Keratinocyte (primary cell): ENCODE results near the gene MED27. TPM values are rescaled to one million over a fixed set of nuclear protein-coding genes. Genes with fewer than 3 reads are reported as not detected.

ENCODE experiments used
- DNase-seq: peaks from one replicate; pipeline ENCODE4 v3.0.0-alpha.2; 2011; ENCODE audit warnings: low read depth, missing footprints, low spot score
- FAIRE-seq: peaks from 2 replicates; lab custom pipeline; 2011; peaks lifted over from hg19 to GRCh38; lab: Jason Lieb, UNC
- H2AFZ ChIP-seq: 2 replicates; pipeline ENCODE4 v1.6.0; 2012; ENCODE audit warnings: low read length, control low read depth, inconsistent platforms; ENCODE audit not compliant: control insufficient read depth
- H3K27ac ChIP-seq: 2 replicates; pipeline ENCODE4 v1.5.1; 2011; ENCODE audit warnings: low read length; ENCODE audit not compliant: control insufficient read depth, insufficient read depth
- H3K27me3 ChIP-seq: 3 replicates; pipeline ENCODE4 v1.6.0; 2011; ENCODE audit warnings: low read length; ENCODE audit not compliant: control insufficient read depth, insufficient read depth; ENCODE audit errors: extremely low read depth
- H3K36me3 ChIP-seq, 2 experiments: 2 replicates in 1 of 2; 3 replicates in 1 of 2; pipeline ENCODE4 v1.5.1; 2011; ENCODE audit warnings: low read length in 2 of 2, mild to moderate bottlenecking in 1 of 2; ENCODE audit not compliant: control insufficient read depth in 2 of 2, insufficient read depth in 2 of 2; ENCODE audit errors: extremely low read depth in 1 of 2
- H3K4me1 ChIP-seq: 3 replicates; pipeline ENCODE4 v1.5.1; 2011; ENCODE audit warnings: low read length; ENCODE audit not compliant: control insufficient read depth, insufficient read depth; ENCODE audit errors: extremely low read depth
- H3K4me2 ChIP-seq: 3 replicates; pipeline ENCODE4 v1.6.0; 2011; ENCODE audit warnings: low read depth, low read length; ENCODE audit not compliant: control insufficient read depth, insufficient read depth; ENCODE audit errors: extremely low read depth
- H3K4me3 ChIP-seq, 3 experiments: fragments of 200-600 bp in 1 of 3; sonication (generic) in 1 of 3; 2 replicates in 2 of 3; 3 replicates in 1 of 3; pipeline ENCODE4 v1.5.1; 2011 to 2016; ENCODE audit warnings: low read length in 3 of 3, mild to moderate bottlenecking in 3 of 3, control low read depth in 2 of 3, inconsistent platforms in 1 of 3, low read depth in 1 of 3, mixed read lengths in 1 of 3, mixed run types in 1 of 3, moderate library complexity in 1 of 3; ENCODE audit not compliant: control insufficient read depth in 2 of 3, insufficient read depth in 2 of 3; ENCODE audit errors: extremely low read depth in 1 of 3
- H3K79me2 ChIP-seq: 2 replicates; pipeline ENCODE4 v1.6.0; 2012; ENCODE audit warnings: low read length; ENCODE audit not compliant: control insufficient read depth, insufficient read depth
- H3K9ac ChIP-seq: 3 replicates; pipeline ENCODE4 v1.6.0; 2011; ENCODE audit warnings: low read length; ENCODE audit not compliant: control insufficient read depth, insufficient read depth; ENCODE audit errors: extremely low read depth
- H3K9me1 ChIP-seq: 3 replicates; pipeline ENCODE4 v1.6.0; 2011; ENCODE audit warnings: low read length; ENCODE audit not compliant: control insufficient read depth, insufficient read depth; ENCODE audit errors: extremely low read depth
- H3K9me3 ChIP-seq: 2 replicates; pipeline ENCODE4 v1.5.1; 2012; ENCODE audit warnings: low read depth, low read length; ENCODE audit not compliant: control insufficient read depth
- H4K20me1 ChIP-seq: 3 replicates; pipeline ENCODE4 v1.6.0; 2011; ENCODE audit warnings: low read length; ENCODE audit not compliant: control insufficient read depth, insufficient read depth; ENCODE audit errors: extremely low read depth
- EZH2 ChIP-seq: IDR thresholded peaks from one replicate; pipeline ENCODE4 v1.6.1; 2012; ENCODE audit warnings: inconsistent platforms, mild to moderate bottlenecking, low read length, moderate library complexity
- dilution Hi-C: fragments of 300-500 bp; cut with MboI; formaldehyde crosslinking; loops from one replicate; pipeline ENCODE4 v1.7.0; 2020; ENCODE audit warnings: low sequenced_read_pairs; ENCODE audit not compliant: extremely low pct_ligation_motif_present
- polyA plus RNA-seq, 5 experiments: library from polyadenylated mRNA; depleted of rRNA in 3 of 5; stranded (reverse) in 3 of 5; stranded (forward) in 1 of 5; unstranded in 1 of 5; fragments of >200 nt; gene quantifications; 1 replicate in 1 of 5; 2 replicates in 3 of 5; 3 replicates in 1 of 5; pipeline versions ENCODE4 v1.2.1 to v1.2.3, GENCODE V29; 2011 to 2012; ENCODE audit warnings: missing spikeins in 2 of 5, low read depth in 1 of 5, low replicate concordance in 1 of 5
- TF ChIP-seq, protein P1 (sequence below), 3 experiments: IDR thresholded peaks in 1 of 3; conservative IDR thresholded peaks in 1 of 3; optimal IDR thresholded peaks in 1 of 3; 2 replicates in 2 of 3; 3 replicates in 1 of 3; pipeline versions ENCODE3 to v1.5.1; 2011; ENCODE audit warnings: low read length in 3 of 3, mild to moderate bottlenecking in 3 of 3, moderate library complexity in 2 of 3, control low read depth in 1 of 3, inconsistent platforms in 1 of 3; ENCODE audit not compliant: insufficient read depth in 2 of 3; ENCODE audit errors: extremely low read depth in 1 of 3

MED27 gene
- polyA plus RNA-seq, 1 donor (not counting 4 experiments of a cell fraction or from before 2014, with no cell fraction given) = 39.0 TPM

DNA sequence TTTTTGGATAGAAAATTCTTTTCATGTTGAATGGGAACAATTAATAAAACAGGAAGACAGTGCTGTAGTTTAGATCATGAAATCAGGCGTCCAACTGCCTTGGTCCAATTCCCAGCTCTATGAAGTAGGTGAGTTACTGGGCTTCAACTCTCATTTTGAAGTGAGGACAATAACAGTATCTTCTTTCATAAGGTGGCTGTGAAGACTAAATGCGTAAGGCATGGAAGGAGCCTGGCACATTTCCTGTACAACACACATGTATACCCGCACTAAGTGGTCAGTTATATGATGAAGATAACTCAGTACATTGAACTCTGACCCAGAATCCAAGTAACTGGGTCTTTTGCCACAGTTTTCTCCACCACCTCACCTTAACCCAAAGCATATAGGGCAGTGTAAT lies 120.6 kb downstream of the MED27 start:
- Histone ChIP-seq H3K4me1 (peaks cover 11% of the 10 kb centered on the region), H3K27ac (no peak overlapping the region), H3K9ac (no peak overlapping the region), H3K4me3 (no peak overlapping the region), H3K27me3 (no peaks in the 10 kb centered on the region), H3K9me1 (peaks cover 2% of the 10 kb centered on the region), H2AFZ (no peak overlapping the region), H3K36me3 (peaks cover 0 to 2% of the 10 kb centered on the region in 2 experiments), H3K4me2 (no peak overlapping the region), H3K79me2 (no peaks in the 10 kb centered on the region), H4K20me1 (peaks cover 2% of the 10 kb centered on the region), H3K9me3 (no peaks in the 10 kb centered on the region)
- TF ChIP-seq, protein P1, sequence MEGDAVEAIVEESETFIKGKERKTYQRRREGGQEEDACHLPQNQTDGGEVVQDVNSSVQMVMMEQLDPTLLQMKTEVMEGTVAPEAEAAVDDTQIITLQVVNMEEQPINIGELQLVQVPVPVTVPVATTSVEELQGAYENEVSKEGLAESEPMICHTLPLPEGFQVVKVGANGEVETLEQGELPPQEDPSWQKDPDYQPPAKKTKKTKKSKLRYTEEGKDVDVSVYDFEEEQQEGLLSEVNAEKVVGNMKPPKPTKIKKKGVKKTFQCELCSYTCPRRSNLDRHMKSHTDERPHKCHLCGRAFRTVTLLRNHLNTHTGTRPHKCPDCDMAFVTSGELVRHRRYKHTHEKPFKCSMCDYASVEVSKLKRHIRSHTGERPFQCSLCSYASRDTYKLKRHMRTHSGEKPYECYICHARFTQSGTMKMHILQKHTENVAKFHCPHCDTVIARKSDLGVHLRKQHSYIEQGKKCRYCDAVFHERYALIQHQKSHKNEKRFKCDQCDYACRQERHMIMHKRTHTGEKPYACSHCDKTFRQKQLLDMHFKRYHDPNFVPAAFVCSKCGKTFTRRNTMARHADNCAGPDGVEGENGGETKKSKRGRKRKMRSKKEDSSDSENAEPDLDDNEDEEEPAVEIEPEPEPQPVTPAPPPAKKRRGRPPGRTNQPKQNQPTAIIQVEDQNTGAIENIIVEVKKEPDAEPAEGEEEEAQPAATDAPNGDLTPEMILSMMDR (optimal IDR thresholded peaks at IDR 0.05 in 1 of 3, IDR thresholded peaks at IDR 0.05 in 1 of 3, conservative IDR thresholded peaks at IDR 0.05 in 1 of 3; ENCODE audit: extremely low read depth in 1 of 3, insufficient read depth in 2 of 3, low read length in 3 of 3) = no peak
- TF ChIP-seq EZH2 = no peak
- FAIRE-seq (no peak), DNase-seq (no peak)
- dilution Hi-C loops = no loop called here

DNA sequence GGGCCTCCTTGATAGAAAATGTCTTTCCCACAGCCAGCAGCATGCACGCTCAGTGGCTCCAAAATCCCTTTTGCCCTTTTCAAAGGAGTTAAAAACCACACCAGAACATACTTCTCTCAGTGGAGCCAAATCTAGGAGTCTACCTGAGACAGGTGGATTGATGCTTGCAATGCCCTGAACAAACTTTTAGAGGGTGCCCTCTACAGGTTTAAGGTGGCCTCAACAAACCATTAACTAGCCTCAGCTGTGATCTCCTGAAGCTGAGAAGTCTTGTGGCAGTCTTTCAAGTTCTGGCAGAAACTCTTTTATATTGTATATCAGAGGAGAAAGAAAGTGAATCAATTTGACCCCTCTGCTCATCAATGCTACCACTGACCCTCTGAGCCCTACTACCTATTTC lies 125.4 kb downstream of the MED27 start:
- Histone ChIP-seq H3K4me3 (no peak overlapping the region), H3K79me2 (no peaks in the 10 kb centered on the region), H4K20me1 (peaks cover 2% of the 10 kb centered on the region), H3K27me3 (no peaks in the 10 kb centered on the region), H3K27ac (no peak overlapping the region), H3K4me1 (no peaks in the 10 kb centered on the region), H3K9me1 (no peaks in the 10 kb centered on the region), H2AFZ (no peak overlapping the region), H3K36me3 (peaks cover 0 to 2% of the 10 kb centered on the region in 2 experiments), H3K4me2 (no peak overlapping the region), H3K9ac (no peak overlapping the region), H3K9me3 (no peaks in the 10 kb centered on the region)
- TF ChIP-seq, protein P1 (optimal IDR thresholded peaks at IDR 0.05 in 1 of 3, IDR thresholded peaks at IDR 0.05 in 1 of 3, conservative IDR thresholded peaks at IDR 0.05 in 1 of 3; ENCODE audit: extremely low read depth in 1 of 3, insufficient read depth in 2 of 3, low read length in 3 of 3) = peak; percentile 53 to 62 (median 55)
- no peak for TF ChIP-seq EZH2
- FAIRE-seq (peak; percentile 58), DNase-seq (no peak)
- dilution Hi-C loops = no loop called here
